Esophagus muscularis mucosa (tissue), 4 donors: ENCODE results near the gene PKHD1.

Experiments used
- EP300 ChIP-seq: sonication (generic); formaldehyde crosslinking; IDR thresholded peaks from one replicate; pipeline ENCODE4 v1.6.1; 2017; ENCODE audit warnings: antibody characterized with exemption
- POLR2A ChIP-seq: fragments of 450-650 bp; IDR thresholded peaks from one replicate; pipeline ENCODE4 v1.6.1; 2017; ENCODE audit warnings: antibody characterized with exemption, moderate library complexity, mild to moderate bottlenecking, low read depth
- TF ChIP-seq, protein P1 (sequence below), 3 experiments: fragments of 200-600 bp in 2 of 3; fragments of 450-650 bp in 1 of 3; sonication (generic) in 2 of 3; IDR thresholded peaks; one replicate each; pipeline ENCODE4 v1.5.1; 2017 to 2019; ENCODE audit warnings: antibody characterized with exemption in 3 of 3, mild to moderate bottlenecking in 2 of 3, moderate library complexity in 1 of 3

DNA sequence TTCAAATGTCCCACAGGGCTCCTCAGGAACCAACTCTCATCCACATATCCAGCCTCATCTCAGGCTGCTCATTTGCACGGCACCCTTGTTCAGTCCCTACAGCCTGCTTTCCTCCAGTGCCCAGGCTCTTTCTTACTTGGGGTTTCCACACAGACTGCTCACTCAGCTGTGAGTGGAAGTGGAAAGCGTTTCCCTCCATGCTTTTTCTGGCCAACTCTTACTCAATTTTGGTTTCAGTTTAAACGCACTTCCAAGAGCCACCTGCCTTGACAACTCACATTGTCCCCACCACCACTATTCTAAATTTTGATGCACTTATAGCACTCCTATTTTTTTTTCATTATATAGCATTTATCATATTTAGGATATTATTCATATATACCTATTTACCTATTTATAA lies 367.1 kb downstream of the PKHD1 start:
- TF ChIP-seq, protein P1, sequence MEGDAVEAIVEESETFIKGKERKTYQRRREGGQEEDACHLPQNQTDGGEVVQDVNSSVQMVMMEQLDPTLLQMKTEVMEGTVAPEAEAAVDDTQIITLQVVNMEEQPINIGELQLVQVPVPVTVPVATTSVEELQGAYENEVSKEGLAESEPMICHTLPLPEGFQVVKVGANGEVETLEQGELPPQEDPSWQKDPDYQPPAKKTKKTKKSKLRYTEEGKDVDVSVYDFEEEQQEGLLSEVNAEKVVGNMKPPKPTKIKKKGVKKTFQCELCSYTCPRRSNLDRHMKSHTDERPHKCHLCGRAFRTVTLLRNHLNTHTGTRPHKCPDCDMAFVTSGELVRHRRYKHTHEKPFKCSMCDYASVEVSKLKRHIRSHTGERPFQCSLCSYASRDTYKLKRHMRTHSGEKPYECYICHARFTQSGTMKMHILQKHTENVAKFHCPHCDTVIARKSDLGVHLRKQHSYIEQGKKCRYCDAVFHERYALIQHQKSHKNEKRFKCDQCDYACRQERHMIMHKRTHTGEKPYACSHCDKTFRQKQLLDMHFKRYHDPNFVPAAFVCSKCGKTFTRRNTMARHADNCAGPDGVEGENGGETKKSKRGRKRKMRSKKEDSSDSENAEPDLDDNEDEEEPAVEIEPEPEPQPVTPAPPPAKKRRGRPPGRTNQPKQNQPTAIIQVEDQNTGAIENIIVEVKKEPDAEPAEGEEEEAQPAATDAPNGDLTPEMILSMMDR (IDR thresholded peaks at IDR 0.05), result no peak
- no peak for TF ChIP-seq EP300
- TF ChIP-seq POLR2A, result no peak
